HEK293T (cell line): ENCODE measurements around the gene RAP1GAP.

ENCODE experiments used
- BHLHE40 ChIP-seq: fragments of 450-650 bp; IDR thresholded peaks from 2 replicates; pipeline ENCODE4 v1.6.1; 2016; ENCODE audit warnings: mild to moderate bottlenecking, moderate library complexity, borderline replicate concordance
- ELF4 ChIP-seq: fragments of 450-650 bp; IDR thresholded peaks from 2 replicates; pipeline ENCODE4 v1.6.1; 2017; ENCODE audit warnings: antibody characterized with exemption
- FOXA1 ChIP-seq: fragments of 450-650 bp; IDR thresholded peaks from 2 replicates; pipeline ENCODE4 v1.6.1; 2016; ENCODE audit warnings: mild to moderate bottlenecking
- FOXK2 ChIP-seq: fragments of 450-650 bp; IDR thresholded peaks from 2 replicates; pipeline ENCODE4 v1.6.1; 2016; ENCODE audit warnings: mild to moderate bottlenecking
- FOXM1 ChIP-seq: fragments of 450-650 bp; IDR thresholded peaks from 2 replicates; pipeline ENCODE4 v1.6.1; 2017; ENCODE audit warnings: mild to moderate bottlenecking, borderline replicate concordance
- HDGF ChIP-seq: fragments of 450-650 bp; IDR thresholded peaks from 2 replicates; pipeline ENCODE4 v1.6.1; 2017; ENCODE audit warnings: antibody characterized with exemption, borderline replicate concordance
- L3MBTL2 ChIP-seq: fragments of 450-650 bp; conservative IDR thresholded peaks from 2 replicates; pipeline ENCODE4 v1.6.1; 2016; ENCODE audit warnings: mild to moderate bottlenecking
- LEF1 ChIP-seq: fragments of 450-650 bp; IDR thresholded peaks from 2 replicates; pipeline ENCODE4 v1.6.1; 2017; ENCODE audit warnings: mild to moderate bottlenecking, borderline replicate concordance
- NFRKB ChIP-seq: fragments of 450-650 bp; IDR thresholded peaks from 2 replicates; pipeline ENCODE4 v1.6.1; 2016; ENCODE audit warnings: mild to moderate bottlenecking, moderate library complexity
- SP1 ChIP-seq: fragments of 450-650 bp; IDR thresholded peaks from 2 replicates; pipeline ENCODE4 v1.6.1; 2017
- TARDBP ChIP-seq: fragments of 450-650 bp; IDR thresholded peaks from 2 replicates; pipeline ENCODE4 v1.6.1; 2016

DNA sequence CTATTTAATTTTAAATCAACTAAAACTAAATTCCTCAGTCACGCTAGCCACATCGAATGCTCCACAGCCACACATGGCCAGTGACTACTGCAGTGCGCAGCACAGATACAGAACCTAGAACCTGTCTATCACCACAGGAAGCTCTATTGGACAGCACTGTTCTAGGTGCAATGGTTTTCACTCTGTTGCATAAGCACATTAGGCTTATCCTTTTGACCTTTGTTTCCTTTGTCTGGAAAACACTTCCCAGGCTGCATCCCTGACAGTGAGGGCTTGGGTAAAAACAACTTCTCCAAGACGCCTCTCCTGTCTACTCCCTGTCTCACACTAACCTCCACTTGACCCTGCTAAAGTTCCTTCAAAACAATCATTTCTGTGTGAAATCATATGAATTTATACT lies 33.6 kb upstream of the RAP1GAP start:
- no peak for TF ChIP-seq NFRKB
- no peak for TF ChIP-seq BHLHE40
- no peak for TF ChIP-seq TARDBP
- no peak for TF ChIP-seq FOXA1
- TF ChIP-seq FOXM1 = no peak
- no peak for TF ChIP-seq HDGF
- TF ChIP-seq SP1 = no peak
- no peak for TF ChIP-seq ELF4
- no peak for TF ChIP-seq LEF1
- TF ChIP-seq L3MBTL2 = no peak
- TF ChIP-seq FOXK2 = no peak
